ENCODE measurements around the gene MTHFD2L.

DNA sequence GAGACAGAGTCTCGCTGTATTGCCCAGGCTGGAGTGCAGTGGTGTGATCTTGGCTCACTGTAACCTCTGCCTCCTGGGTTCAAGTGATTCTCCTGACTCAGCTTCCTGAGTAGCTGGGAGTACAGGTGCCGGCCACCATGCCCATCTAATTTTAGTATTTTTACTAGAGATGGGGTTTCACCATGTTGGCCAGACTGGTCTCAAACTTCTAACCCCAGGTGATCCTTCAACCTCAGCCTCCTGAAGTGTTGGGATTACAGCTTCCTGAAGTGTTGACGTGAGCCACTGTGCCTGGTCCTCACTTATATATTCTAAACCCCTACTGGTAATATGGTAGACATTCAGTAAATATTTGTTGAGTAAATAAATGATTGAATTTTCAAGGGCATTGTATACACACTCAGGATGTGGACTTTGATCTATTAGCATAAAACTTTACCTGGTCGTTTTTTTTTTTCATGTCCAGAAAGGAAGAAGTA lies 33.0 kb downstream of the MTHFD2L start:
- TF ChIP-seq RBBP5 (IDR thresholded peaks at IDR 0.05; ENCODE audit: borderline replicate concordance, low read depth, low read length) (no peak), BRCA1 (IDR thresholded peaks at IDR 0.05; ENCODE audit: low read depth, low read length) (no peak)

All from H1 (cell line).